Measurements from ENCODE around the gene MBD3L4.
A peak's percentile ranks its signal among the peaks of the same experiment; 100 is the strongest.

The MBD3L4 gene

DNA sequence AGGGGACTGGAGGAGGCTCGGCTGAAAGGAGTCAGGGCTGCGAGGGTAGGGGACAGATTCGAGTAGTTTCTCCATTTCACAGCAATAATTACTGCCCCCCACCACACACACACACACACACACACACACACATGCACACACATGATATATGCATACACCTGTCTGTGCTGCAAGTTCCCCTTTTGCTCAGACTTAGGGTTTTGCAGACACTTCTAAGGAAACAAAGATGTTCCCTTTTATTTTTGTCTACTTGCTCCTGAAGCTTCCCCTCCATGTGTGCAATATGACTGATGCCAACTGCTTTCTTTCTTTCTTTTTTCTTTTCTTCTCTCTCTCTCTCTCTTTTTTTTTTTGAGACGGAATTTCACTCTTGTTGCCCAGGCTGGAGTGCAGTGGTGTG, 32.1 kb downstream of the MBD3L4 start:
- Histone ChIP-seq H3K79me2 (ENCODE audit: insufficient read depth, low read length) (no peaks in the 10 kb centered on the region), H3K9me3 (ENCODE audit: insufficient read depth, low read length) (no peaks in the 10 kb centered on the region), H3K9ac (ENCODE audit: low read length) (no peak overlapping the region), H3K27ac (ENCODE audit: low read depth, low read length) (no peak overlapping the region), H3F3A (ENCODE audit: insufficient read depth) (no peaks in the 10 kb centered on the region), H3K4me3 (ENCODE audit: insufficient read depth, low read length, poor library complexity, severe bottlenecking) (no peak overlapping the region), H2AFZ (ENCODE audit: low read depth, low read length, severe bottlenecking) (no peak overlapping the region), H3K9me2 (replicated peaks; ENCODE audit: insufficient read depth, low read length) (no peaks in the 10 kb centered on the region), H4K20me1 (ENCODE audit: low read depth, low read length) (no peaks in the 10 kb centered on the region), H3K4me2 (ENCODE audit: low read depth, low read length, poor library complexity, severe bottlenecking) (no peak overlapping the region), H3K27me3 (ENCODE audit: low read length) (no peaks in the 10 kb centered on the region), H3K36me3 (ENCODE audit: low read length) (no peaks in the 10 kb centered on the region)
- TF ChIP-seq EZH2phosphoT487 (conservative IDR thresholded peaks at IDR 0.05; ENCODE audit: low read length): no peak

DNA sequence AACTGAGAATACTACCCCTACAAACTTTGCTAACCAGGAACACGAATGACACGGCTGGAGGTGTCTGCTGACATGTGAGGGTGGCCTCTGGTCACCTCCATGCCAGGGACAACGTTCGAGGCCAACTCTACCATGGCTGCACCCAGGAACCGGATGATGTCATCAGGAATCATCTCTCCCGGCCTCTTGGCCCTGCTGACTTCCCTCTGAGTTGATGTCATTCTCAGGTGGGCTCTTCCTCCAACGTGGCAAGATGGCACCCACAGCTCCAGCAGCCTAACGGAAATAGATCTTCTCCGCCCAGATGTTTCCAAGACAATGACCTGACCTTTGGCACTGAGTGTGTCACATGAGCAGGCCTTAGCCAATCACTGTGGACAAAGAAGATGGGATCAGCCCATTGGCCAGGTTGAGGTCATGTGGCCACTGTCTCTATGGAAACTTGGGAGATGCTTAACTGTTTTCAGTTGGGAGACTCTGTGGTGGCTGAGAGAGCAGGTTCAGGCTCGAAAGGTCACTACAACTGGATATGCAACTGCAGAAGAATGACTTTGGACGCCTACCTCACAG, 33.8 kb downstream of the MBD3L4 start:
- Histone ChIP-seq H3K27me3 (ENCODE audit: low read length) (no peaks in the 10 kb centered on the region), H3K4me2 (ENCODE audit: low read depth, low read length, poor library complexity, severe bottlenecking) (no peak overlapping the region), H3K36me3 (ENCODE audit: low read length) (no peaks in the 10 kb centered on the region), H3F3A (ENCODE audit: insufficient read depth) (no peaks in the 10 kb centered on the region), H3K27ac (ENCODE audit: low read depth, low read length) (no peak overlapping the region), H3K79me2 (ENCODE audit: insufficient read depth, low read length) (no peaks in the 10 kb centered on the region), H4K20me1 (ENCODE audit: low read depth, low read length) (no peaks in the 10 kb centered on the region), H3K9me2 (replicated peaks; ENCODE audit: insufficient read depth, low read length) (no peaks in the 10 kb centered on the region), H3K9me3 (ENCODE audit: insufficient read depth, low read length) (no peaks in the 10 kb centered on the region), H3K4me3 (ENCODE audit: insufficient read depth, low read length, poor library complexity, severe bottlenecking) (no peak overlapping the region), H3K9ac (ENCODE audit: low read length) (no peak overlapping the region), H2AFZ (ENCODE audit: low read depth, low read length, severe bottlenecking) (no peak overlapping the region)
- no peak for TF ChIP-seq EZH2phosphoT487 (conservative IDR thresholded peaks at IDR 0.05; ENCODE audit: low read length)
- TF ChIP-seq, protein P1, sequence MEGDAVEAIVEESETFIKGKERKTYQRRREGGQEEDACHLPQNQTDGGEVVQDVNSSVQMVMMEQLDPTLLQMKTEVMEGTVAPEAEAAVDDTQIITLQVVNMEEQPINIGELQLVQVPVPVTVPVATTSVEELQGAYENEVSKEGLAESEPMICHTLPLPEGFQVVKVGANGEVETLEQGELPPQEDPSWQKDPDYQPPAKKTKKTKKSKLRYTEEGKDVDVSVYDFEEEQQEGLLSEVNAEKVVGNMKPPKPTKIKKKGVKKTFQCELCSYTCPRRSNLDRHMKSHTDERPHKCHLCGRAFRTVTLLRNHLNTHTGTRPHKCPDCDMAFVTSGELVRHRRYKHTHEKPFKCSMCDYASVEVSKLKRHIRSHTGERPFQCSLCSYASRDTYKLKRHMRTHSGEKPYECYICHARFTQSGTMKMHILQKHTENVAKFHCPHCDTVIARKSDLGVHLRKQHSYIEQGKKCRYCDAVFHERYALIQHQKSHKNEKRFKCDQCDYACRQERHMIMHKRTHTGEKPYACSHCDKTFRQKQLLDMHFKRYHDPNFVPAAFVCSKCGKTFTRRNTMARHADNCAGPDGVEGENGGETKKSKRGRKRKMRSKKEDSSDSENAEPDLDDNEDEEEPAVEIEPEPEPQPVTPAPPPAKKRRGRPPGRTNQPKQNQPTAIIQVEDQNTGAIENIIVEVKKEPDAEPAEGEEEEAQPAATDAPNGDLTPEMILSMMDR (IDR thresholded peaks at IDR 0.05; ENCODE audit: insufficient read depth, low read length, poor library complexity, severe bottlenecking): no peak

DNA sequence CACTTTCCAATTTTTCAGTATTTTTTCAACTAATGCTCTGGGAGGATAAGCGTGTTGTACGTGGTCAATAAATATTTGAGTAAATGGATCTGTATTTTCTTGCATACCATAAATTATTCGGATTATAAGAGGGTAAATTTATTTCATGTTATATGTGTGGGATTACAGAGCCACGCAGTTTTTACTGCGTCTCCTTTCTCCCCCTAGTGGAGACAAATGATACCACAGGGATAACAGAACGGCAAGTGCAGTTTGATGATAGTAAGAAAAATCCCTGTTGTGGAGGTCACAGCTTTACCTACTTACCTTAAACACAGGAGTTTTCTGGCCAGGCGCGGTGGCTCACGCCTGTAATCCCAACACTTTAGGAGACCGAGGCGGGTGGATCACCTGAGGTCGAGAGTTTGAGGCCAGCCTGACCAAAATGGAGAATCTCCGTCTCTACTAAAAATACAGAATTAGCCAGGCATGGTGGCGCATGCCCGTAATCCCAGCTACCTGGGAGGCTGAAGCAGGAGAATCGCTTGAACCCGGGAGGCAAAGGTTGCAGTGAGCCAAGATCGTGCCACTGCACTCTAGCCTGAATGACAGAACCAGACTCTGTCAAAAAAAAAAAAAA, 35.6 kb downstream of the MBD3L4 start:
- no peak overlapping the region for H2AFZ ChIP-seq (ENCODE audit: low read depth, low read length, severe bottlenecking)
- H3K36me3 ChIP-seq (ENCODE audit: low read length): no peaks in the 10 kb centered on the region
- no peak overlapping the region for H3K9ac ChIP-seq (ENCODE audit: low read length)
- no peaks in the 10 kb centered on the region for H3K27me3 ChIP-seq (ENCODE audit: low read length)
- H3K4me2 ChIP-seq (ENCODE audit: low read depth, low read length, poor library complexity, severe bottlenecking): no peak overlapping the region
- H3K4me3 ChIP-seq (ENCODE audit: insufficient read depth, low read length, poor library complexity, severe bottlenecking): no peak overlapping the region
- H3K9me2 ChIP-seq (replicated peaks; ENCODE audit: insufficient read depth, low read length): no peaks in the 10 kb centered on the region
- H4K20me1 ChIP-seq (ENCODE audit: low read depth, low read length): no peaks in the 10 kb centered on the region
- H3K27ac ChIP-seq (ENCODE audit: low read depth, low read length): no peak overlapping the region
- H3K9me3 ChIP-seq (ENCODE audit: insufficient read depth, low read length): no peaks in the 10 kb centered on the region
- H3K79me2 ChIP-seq (ENCODE audit: insufficient read depth, low read length): no peaks in the 10 kb centered on the region
- TF ChIP-seq EZH2phosphoT487 (conservative IDR thresholded peaks at IDR 0.05; ENCODE audit: low read length): no peak
- TF ChIP-seq, protein P1 (IDR thresholded peaks at IDR 0.05; ENCODE audit: insufficient read depth, low read length, poor library complexity, severe bottlenecking): peak; percentile 60
- H3F3A ChIP-seq (ENCODE audit: insufficient read depth): no peaks in the 10 kb centered on the region

DNA sequence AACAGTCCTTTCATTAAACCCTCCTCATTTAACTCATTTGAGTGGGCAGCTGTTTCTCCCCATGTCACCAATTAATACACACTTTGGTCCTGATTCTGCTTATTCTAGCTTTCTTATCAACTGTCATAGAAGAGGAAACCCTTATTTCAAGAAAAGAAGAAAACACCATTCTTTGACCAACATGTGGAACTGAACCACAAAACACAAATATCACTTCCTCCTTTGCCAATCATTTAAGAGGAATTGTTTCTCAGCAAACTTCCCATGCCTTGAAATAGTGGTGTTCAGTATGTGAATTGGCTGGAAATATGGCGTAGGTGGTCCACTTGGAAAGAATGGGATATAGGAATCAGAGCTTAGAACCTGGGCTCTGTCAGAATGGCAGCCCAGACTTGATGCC, 39.2 kb downstream of the MBD3L4 start:
- no peak overlapping the region for H3K27ac ChIP-seq (ENCODE audit: low read depth, low read length)
- no peaks in the 10 kb centered on the region for H3K9me3 ChIP-seq (ENCODE audit: insufficient read depth, low read length)
- TF ChIP-seq, protein P1 (IDR thresholded peaks at IDR 0.05; ENCODE audit: insufficient read depth, low read length, poor library complexity, severe bottlenecking): no peak
- TF ChIP-seq EZH2phosphoT487 (conservative IDR thresholded peaks at IDR 0.05; ENCODE audit: low read length): no peak

More for the DNA sequence above, 39.2 kb downstream of the MBD3L4 start:
- Histone ChIP-seq H3K79me2 (ENCODE audit: insufficient read depth, low read length) (no peaks in the 10 kb centered on the region), H3F3A (ENCODE audit: insufficient read depth) (no peaks in the 10 kb centered on the region), H2AFZ (ENCODE audit: low read depth, low read length, severe bottlenecking) (no peak overlapping the region), H3K4me3 (ENCODE audit: insufficient read depth, low read length, poor library complexity, severe bottlenecking) (no peak overlapping the region), H3K9ac (ENCODE audit: low read length) (no peak overlapping the region), H4K20me1 (ENCODE audit: low read depth, low read length) (no peaks in the 10 kb centered on the region), H3K9me2 (replicated peaks; ENCODE audit: insufficient read depth, low read length) (no peaks in the 10 kb centered on the region), H3K27me3 (ENCODE audit: low read length) (0 out of 2 replicates have a peak, but pooled peaks cover 4% of the 10 kb centered on the region), H3K36me3 (ENCODE audit: low read length) (no peaks in the 10 kb centered on the region), H3K4me2 (ENCODE audit: low read depth, low read length, poor library complexity, severe bottlenecking) (no peak overlapping the region)
